SK-N-DZ (cell line): Measurements from ENCODE around the gene MUL1.
A peak's percentile ranks its signal among the peaks of the same experiment; 100 is the strongest.
"Not testable (repeated sequence)": the region's sequence is repeated elsewhere in the genome, so short reads cannot be mapped to it uniquely, and the experiment has no call there.

Experiments
- DNase-seq: peaks from one replicate; pipeline ENCODE4 v3.0.0-alpha.2; 2015; ENCODE audit warnings: low spot score

Gene MUL1

DNA sequence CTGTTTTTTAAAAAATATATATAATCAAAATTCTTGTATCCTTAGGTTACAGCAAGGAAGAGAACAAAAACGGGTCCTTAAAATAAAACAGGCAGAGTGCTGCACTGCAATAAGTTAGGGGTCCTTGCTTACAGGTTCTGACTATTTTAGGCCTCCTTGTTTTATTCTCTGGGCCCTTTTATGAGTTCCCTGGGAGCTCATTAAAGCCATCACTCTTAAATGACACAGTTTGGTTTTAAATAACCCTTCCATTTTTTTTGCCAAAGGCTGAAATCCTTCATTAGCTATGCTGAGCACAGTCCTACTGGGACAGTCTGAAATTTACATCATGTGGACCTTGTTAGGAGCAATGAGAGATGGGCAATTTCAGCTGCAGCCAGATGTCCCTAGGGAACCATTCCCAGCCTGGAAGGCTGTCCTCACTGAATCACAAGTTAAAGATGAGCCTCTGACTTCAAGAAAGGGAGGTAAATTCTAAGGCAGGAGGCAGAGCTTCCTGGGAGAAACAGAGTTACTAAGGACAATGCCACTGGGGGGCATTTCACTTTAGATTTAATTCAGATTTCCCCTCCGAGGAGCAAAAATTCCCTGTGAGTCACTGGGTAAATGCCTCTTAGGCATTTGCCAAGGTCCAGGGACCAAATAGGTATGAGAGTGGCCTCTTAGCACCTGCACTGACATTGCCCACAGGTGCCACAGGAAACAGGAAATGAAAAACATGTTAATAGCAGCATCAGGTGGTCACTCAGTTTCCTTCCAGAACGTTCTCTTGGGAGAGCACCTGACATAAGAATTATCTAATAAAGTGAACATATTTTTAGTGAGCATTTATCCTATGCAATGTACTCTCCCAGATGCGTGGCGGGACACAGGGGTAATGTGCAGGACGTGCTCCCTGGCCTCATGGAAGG, 3.8 kb upstream of the MUL1 start:
- DNase-seq, result no peak

DNA sequence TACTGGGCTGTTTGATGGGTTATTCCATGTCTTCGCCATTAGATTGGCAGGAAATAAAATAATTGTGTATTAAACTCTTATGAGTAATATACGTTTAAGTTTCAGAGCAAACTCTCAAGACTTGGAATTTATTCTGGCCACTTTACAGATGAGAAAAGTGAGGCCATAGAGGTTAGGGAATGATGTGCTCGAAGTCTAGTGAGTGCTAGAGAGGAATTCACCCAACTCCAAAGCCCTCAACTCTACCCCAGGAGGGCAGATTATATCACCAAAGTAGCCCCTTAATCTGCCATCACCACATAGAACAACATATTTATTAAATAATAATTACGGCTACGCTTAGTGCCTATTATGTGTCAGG, 440 bp upstream of the MUL1 start:
- DNase-seq, result no peak

DNA sequence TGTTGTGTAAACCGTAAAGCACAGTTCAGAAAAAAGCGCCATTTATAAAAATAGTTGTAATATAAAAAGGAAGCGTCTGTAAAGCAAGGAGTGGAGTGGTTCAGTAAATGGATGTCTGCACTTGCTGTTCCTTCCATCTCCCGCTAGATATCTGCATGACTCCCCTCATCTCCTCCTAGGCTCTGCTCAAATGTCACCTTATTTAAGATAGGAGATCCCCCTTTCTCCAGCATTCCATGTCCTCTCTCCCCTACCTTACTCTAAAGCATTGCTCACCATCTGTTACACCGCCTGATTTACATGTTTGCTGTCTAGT, 745 bp downstream of the MUL1 start:
- no peak for DNase-seq

DNA sequence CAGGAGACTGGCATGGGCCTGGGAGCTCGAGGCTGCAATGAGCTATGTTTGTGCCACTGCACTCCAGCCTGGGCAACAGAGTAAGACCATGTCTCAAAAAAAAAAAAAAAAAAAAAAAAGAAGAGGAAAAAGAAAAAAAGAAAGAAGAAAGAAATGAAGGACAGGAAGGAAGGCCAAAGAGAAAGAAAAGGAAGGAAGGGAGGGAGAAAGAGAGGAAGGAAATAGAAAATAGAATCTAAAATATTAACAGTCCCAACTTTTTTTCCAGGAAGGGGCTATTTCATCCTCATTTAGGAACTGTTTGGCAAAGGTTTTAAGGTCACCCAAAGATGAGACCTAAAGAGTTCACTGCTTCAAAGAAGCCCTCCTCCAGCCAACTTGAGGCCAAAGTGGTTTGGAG, 2.5 kb downstream of the MUL1 start:
- DNase-seq, result no peak

DNA sequence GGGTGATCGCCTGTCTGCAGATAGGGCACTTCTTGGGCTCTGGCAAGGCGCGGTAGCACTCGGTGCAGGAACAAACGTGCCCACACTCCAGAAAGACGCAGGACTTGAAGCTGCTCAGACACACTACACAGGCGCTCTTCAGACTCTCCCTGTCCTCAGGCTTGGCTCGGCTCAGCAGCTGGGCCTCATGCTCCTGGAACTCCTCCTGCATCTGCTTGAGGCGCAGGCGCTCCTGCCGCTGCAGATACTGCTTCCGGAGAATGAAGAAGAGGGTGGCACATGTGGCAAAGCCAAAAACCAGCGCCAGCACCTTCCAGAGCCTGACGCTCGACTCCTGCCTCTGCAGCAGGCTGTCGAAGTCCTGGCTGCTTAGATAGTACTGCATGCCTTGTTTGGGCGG, 7.2 kb downstream of the MUL1 start:
- no peak for DNase-seq

DNA sequence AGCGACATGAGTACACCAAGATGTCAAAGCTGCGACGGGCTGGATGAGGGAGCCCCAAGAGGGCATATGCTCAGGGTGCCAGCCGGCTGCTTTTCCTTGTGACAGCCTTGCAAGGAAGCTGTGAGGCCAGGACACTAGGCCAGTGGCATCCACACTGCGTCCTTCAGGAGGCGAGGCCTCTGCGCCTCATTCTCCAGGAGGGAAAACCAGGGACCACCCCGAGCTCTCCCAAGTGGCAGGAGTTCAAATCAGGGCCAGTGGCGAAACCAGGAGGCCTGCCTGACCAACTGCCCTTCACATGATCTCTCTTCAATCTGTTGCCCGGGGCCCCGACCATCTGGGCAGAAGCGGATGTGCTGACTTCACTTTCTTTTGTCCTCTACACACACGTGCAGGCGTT, 8.2 kb downstream of the MUL1 start:
- no peak for DNase-seq

DNA sequence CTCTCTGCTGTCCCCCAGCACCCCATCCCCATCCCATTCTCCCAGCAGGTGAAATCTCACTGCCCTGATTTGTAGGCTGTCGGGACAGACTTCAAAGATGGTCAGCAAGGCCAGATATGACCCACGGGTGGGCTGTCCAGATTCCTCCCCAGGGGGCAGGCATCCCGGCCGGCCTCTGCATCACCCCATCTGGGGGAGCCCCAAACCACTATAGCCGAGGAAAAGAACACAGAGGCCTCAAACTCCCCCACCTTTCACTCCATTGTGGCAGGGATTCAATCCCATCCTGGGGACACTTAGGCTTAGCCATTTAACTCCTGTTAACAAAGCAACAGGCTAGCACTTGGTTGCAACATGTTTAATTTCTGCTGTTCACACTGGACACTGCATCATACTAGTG, 8.8 kb downstream of the MUL1 start:
- DNase-seq, result no peak

DNA sequence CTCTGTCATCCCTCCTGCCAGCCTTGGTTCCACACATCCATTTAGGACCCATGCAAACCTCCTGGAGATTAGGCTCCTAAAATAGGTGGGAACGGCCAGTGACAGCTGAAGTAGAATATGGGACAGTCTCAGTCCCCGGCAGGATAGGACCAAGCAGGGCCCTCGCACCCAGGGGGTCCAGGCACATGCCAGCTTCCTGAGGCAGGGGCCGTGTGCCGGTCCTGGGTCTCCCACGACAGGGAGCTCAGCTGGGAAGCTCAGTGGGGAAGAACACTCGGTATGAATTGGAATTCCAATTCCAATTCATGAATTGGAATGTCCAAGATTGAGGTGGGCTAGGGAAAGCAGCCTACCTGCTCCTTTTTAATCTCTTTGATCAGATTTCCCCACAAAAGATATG, 9.8 kb downstream of the MUL1 start:
- DNase-seq, result no peak

DNA sequence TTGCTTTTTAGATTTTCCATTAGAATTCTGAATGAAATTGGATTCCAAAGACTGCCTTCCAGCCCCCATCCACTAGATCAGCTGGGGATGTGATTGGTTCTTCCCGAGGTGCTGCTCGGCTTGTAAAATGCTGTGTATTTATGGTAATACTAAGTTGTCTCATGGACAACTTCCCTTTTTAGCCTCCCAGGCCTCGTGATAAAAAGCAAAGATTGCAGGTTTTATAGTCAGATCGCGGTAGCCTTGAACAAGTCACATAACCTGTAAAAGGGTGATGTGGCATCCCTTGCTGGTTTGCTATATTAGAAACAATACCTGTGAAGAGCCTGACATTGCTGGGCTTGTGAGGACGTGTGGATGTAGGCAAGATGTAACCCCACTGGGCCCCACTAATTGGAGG, 10.4 kb downstream of the MUL1 start:
- DNase-seq, result no peak

DNA sequence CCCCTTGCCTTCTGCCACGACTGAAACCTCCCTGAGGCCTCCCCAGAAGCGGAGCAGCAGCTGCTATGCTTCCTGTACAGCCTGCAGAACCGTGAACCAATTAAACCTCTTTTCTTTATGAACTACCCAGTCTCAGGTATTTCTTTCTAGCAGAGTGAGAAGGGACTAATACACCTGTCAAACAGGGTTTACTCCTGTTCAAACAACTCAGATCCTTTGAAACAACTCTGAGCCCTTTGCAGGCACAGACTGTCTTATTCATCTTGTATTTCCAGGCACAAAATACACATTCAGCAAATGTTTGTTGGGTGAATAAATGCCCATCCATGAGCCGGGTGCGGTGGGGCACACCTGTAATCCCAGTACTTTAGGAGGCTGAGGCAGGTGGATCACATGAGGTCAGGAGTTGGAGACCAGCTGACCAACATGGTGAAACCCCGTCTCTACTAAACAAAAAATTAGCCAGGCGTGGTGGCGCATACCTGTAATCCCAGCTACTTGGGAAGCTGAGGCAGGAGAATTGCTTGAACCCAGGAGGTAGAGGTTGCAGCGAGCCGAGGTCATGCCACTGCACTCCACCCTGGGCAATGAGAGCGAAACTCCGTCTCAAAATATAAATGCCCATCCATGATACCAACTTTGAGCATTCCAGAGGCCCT, 11.1 kb downstream of the MUL1 start:
- DNase-seq, result not testable (repeated sequence)

DNA sequence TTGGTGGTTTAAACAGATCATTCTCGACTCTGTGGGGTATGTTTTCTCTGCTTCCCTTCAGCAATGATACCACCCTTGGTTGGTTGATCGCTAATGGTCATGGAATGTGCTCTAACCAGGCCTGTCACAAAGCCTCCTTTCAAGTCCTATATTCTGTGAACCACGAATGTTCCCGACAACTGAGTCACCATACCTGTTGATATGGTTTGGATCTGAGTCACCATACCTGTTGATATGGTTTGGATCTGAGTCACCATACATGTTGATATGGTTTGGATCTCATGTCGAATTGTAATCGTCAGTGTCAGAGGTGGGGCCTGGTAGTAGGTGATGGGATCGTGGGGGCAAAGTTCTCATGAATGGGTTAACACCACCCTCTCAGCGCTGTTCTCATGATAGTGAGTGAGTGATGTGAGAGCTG, 11.7 kb downstream of the MUL1 start:
- DNase-seq, result no peak

DNA sequence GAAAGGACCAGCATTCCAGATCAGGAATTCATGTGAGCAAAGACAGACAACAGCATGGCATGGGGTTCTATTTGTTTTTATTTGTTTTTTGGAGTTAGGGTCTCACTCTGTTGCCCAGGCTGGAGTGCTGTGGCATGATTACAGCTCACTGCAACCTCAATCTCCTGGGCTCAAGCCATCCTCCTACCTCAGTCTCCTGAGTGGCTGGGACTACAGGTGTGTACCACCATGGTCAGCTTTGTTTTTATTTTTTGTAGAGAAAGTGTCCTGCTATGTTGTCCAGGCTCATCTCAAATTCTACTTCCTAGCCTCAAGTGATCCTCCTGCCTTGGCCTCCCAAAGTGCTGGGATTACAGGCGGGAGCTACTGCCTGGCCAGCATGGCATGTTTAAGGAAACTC, 12.3 kb downstream of the MUL1 start:
- no peak for DNase-seq

DNA sequence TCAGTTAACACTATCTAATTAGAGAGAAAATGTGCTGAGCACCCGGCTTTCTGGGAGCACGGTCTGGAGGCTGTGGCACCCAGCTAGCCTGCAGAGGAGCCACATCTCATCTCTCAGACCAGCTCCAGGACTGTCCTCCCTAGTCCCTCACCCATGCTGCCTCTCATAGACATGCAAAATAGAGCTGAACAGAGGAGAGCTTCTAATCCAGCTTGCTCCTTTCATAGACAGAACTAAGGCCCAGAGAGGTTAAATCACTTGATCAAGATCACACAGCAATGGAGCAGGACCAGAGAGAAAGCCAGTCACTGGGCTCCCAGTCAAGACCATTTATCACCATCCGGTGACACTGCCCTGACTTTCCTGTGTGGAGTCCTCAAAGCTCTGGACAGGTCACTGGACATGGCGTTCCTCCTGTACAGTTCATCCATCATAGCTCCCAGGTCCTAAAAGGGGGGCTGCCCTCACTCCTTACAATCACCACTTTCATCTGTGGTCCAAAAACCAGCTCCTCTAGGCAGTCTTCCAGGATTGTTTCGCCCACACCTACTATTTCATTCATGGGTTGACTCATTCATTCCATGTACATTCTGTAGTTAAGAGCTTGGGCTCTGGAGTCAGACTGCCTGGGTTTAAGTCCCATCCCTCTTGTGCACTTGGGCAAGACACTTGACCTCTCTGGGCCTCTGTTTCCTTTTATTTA, 13.2 kb downstream of the MUL1 start:
- DNase-seq, result no peak

DNA sequence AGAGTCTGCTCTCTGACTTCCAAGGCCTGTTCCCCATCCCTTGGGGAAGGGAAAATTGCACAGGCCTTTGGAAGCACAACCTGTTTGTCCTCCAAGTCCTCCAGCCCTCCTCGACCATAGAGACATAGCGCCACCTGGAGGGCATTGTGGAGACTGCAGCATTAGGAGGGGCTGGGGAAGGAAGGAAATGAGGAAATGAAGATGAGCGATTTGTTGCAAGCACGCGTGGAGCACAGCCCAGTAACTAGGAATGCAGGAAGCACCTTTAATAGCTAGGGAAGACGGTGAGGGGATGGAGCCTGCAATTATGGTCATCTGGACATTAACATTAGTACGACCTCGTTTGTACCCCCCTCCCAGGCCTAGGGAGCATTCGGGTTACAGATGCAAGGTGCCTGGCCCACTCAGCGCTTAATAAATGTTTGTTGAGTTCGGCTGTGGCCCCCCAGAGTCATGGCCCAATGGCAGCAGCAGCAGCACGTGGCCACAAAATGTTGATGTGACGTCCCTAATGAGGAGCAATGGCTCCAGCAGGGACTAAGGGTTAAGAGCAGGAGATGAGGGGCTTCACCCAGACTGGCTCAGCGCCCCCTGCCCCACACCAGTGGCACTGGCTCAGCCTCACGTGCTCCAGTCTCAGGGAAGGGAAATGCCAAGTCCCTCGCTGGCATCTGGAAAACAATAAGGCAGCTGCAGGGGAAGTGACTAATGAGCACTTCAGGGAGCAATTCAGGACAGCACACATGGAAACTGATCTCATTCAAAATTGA, 13.9 kb downstream of the MUL1 start:
- DNase-seq, result peak; percentile 85

DNA sequence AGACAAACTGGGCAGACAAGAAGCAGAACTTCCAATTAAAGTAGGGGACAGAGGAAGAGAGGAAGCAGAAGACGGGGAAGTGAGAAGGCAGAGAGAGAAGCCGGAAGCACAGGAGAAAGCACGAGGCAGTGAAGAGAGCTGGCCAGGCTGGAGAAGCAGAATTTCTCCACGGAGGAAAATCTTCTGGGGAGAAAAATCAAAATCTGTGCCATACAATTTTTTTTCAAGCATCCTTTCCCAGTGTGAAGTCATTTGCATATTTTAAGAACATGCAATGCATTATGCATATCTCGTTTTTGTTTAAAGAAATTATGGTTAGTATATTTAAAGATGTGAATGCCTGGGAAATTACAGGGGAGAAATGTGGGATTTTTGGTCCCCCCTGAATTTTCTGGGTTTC, 14.6 kb downstream of the MUL1 start:
- DNase-seq, result no peak

DNA sequence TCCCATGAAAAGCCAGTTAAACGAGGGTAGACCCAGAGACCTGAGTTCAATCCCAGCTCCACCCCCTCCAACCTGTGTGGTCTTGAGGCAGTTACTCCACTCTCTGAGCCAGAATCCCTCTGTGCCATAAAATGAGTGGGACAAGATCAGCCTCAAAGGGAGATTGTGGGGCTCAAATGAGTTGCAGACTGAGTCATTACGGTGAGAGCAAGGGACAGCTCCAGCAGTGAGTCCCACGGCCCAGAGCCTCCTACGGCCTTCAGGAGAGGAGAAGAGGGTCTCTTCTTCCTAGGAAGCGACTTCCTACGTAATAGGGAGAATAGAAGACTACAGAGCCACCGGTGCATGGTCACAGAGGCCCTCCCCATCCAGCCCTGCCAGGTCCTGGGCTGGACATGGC, 15.2 kb downstream of the MUL1 start:
- no peak for DNase-seq

DNA sequence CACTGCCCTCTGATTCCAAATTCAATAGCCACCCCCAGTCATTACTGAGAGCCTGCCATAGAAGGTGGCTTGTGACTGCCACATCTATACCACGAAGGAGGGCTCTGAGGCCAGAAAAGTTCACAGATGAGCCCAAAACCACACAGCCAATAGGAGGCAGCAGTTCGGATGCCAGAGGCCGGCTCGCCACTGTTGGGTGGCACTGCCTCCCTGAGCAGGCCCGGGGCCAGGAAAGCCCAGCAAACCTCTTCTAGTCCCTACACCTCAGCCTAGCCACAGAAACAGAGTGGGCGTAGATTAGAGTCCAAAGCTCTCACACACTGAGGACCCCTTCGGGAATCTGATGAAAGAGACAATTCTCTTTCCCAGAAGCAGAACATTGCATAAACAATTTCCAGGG, 16.1 kb downstream of the MUL1 start:
- DNase-seq, result no peak

DNA sequence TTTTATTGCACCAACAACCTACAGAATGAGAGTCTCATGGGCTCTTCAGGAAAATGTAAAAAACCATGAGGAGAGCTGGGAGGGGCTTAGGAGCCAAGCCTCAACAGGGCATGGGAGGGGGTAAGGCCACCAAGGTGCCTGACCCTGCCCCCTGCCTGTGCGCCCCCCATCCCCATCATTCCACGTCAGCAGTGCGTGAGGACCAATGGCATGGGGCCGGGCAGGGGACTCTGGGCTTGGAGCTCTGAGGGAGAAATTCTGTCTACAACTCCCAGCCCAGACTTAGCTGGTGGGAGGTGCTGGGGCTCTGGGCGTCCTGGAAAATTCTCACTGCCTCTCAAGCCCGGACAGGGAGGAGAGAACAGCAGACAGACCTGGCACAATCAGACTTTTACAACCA, 16.8 kb downstream of the MUL1 start:
- no peak for DNase-seq

DNA sequence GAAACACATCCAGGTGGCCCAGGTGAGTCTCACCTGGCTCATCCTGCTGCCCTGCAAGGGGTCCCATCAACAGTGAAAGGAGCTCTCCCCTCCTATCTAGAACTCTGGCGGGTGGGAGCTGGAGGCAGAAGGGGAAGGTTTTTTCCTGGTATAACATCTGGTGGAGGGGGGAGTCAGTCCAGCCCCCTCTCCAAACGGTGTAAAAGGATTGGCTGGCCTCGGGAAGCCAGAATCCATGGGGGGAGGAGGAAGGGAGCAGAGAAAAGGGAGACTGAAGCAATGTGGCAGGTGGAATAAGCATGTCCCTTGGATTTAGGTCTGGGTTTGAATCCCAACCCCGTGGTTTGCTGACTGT, 20.7 kb downstream of the MUL1 start:
- no peak for DNase-seq

DNA sequence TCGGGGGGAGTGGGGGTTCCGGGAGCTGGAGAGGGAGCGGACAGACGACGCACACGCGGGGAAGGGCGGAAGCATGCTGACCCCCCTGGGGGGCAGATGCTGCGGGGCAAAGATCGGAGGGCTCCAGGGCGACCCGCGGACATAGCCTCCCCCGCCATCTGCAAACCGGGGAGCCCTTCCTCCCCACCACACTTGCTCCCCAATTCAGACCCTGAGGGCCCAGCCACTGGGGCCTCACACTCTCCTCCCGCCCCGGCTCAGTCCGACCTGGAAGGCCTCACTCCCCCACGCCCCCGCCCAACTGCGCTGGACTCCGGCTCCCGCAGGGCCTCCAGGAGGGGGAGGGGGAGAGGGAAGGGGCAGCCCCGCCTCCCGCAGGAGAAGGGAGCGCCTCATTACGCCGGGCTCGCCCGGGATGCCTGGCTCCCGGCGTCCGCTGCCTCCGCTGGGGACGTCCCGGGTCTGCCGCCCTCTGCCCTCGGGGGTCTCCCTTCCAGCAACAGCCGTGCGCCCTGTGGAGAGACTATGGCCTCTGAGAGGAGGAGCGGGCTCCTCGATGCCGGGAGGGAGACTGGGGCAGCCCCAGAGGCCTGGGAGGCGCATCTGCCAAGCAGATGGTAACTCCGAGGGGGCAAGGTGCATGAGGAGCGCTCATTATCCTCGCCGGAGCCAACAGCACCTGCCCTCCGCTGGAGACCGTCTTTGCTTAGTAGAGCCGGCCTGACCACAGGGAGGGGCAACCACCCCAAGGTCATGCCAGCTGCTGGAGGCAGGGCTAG, 21.3 kb downstream of the MUL1 start:
- peak; percentile 64 for DNase-seq
